SJCRH30 (cell line): ENCODE measurements around the gene HSF2. TPM values are rescaled to one million over a fixed set of nuclear protein-coding genes. Genes with fewer than 3 reads are reported as not detected.
A peak's percentile ranks its signal among the peaks of the same experiment; 100 is the strongest.

Experiments used
- DNase-seq, 2 experiments: peaks; one replicate each; pipeline ENCODE4 v3.0.0-alpha.2; 2015 to 2020
- H3K27ac ChIP-seq: fragments of 250-450 bp; sonication (Bioruptor Pico); 2 replicates; pipeline ENCODE4 v1.5.1; 2020; ENCODE audit warnings: mild to moderate bottlenecking, moderate library complexity
- H3K27me3 ChIP-seq: fragments of 250-450 bp; sonication (Bioruptor Pico); 2 replicates; pipeline ENCODE4 v1.5.1; 2020; ENCODE audit warnings: mild to moderate bottlenecking, moderate library complexity
- H3K36me3 ChIP-seq: fragments of 250-450 bp; sonication (Bioruptor Pico); 2 replicates; pipeline ENCODE4 v1.5.1; 2020; ENCODE audit warnings: mild to moderate bottlenecking, moderate library complexity
- H3K4me1 ChIP-seq: fragments of 250-450 bp; sonication (Bioruptor Pico); 2 replicates; pipeline ENCODE4 v1.5.1; 2020; ENCODE audit warnings: mild to moderate bottlenecking, moderate library complexity
- H3K4me3 ChIP-seq: fragments of 250-450 bp; sonication (Bioruptor Pico); 2 replicates; pipeline ENCODE4 v1.5.1; 2020; ENCODE audit warnings: mild to moderate bottlenecking, moderate library complexity
- H3K9me3 ChIP-seq: fragments of 250-450 bp; sonication (Bioruptor Pico); replicated peaks from 2 replicates; pipeline ENCODE4 v1.5.1; 2020; ENCODE audit warnings: mild to moderate bottlenecking, moderate library complexity
- total RNA-seq: library from RNA; depleted of rRNA; stranded (reverse); fragments of >200 nt; shearing (Covaris generic); gene quantifications from 2 replicates; pipeline ENCODE4 v1.2.3, GENCODE V29; 2014

Gene HSF2
- total RNA-seq, 1 experiment from 2014 or later, result 49.6 TPM

- Histone ChIP-seq H3K36me3 (no peaks in the 10 kb centered on the region), H3K9me3 (no peaks in the 10 kb centered on the region), H3K27me3 (no peaks in the 10 kb centered on the region), H3K4me3 (no peak overlapping the region), H3K27ac (no peak overlapping the region), H3K4me1 (no peaks in the 10 kb centered on the region)
- no peak for DNase-seq
Measured at GRCh38 chr6:122388945-122389344, 10.5 kb upstream of the HSF2 start.

GRCh38 chr6:122389704-122390372 is 9.6 kb upstream of the HSF2 start:
- DNase-seq, result no peak
- Histone ChIP-seq H3K36me3 (no peaks in the 10 kb centered on the region), H3K27ac (no peak overlapping the region), H3K4me3 (no peak overlapping the region), H3K9me3 (no peaks in the 10 kb centered on the region), H3K4me1 (no peaks in the 10 kb centered on the region), H3K27me3 (no peaks in the 10 kb centered on the region)

GRCh38 chr6:122392564-122393350 is 6.7 kb upstream of the HSF2 start:
- DNase-seq, result no peak
- Histone ChIP-seq H3K9me3 (no peaks in the 10 kb centered on the region), H3K27me3 (no peaks in the 10 kb centered on the region)

DNA sequence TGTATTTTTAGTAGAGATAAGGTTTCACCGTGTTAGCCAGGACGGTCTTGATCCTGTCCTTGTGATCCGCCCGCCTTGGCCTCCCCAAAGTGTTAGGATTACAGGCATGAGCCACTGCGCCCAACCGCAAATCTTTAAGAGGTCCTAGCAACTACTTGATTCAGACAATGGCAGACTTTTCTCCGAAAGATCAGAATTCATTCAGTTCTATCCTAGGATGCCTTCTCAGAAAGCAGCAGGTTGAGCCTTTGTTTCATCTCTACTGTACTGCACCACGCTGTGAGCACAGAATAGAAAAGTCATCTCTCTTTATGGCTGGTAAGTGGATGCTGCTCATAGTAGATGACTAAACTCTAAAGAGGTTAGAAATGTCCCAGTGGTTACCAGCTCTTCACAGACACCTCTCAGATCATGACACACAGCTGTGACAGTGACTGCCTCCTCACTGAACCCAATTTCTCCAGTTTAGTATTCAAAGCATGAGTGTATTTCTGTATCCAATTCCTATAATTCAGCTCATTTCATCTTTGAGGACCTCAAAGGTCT is 6.0 kb upstream of the HSF2 start:
- DNase-seq, result no peak
- Histone ChIP-seq H3K36me3 (no peaks in the 10 kb centered on the region), H3K4me3 (no peak overlapping the region), H3K27ac (no peak overlapping the region), H3K4me1 (peaks cover 3% of the 10 kb centered on the region), H3K27me3 (no peaks in the 10 kb centered on the region), H3K9me3 (no peaks in the 10 kb centered on the region)

More at GRCh38 chr6:122392564-122393350, 6.7 kb upstream of the HSF2 start:
- H3K4me3 ChIP-seq, result no peak overlapping the region
- no peaks in the 10 kb centered on the region for H3K4me1 ChIP-seq
- H3K36me3 ChIP-seq, result no peaks in the 10 kb centered on the region
- H3K27ac ChIP-seq, result no peak overlapping the region

DNA sequence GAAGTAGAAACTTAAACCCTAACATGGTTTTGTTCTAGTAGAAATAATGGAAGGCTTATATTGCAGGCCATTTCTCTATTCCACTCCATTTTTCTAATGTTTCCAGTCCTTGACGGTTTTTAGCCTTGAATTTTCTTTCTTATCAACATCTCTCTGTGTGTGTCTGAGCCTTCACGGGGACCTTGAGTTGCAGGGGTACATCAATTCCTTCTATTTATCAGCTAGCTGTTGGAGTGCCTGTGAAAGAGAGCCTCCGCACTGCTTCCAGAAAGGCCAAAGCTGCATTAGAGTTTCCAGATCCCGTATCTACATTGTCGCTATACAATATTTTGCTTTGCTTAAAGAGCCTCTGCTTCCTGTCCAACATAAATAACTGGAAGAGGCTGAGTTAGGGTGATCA is 5.4 kb upstream of the HSF2 start:
- Histone ChIP-seq H3K4me1 (peaks cover 8% of the 10 kb centered on the region), H3K27me3 (no peaks in the 10 kb centered on the region), H3K9me3 (no peaks in the 10 kb centered on the region), H3K27ac (no peak overlapping the region), H3K36me3 (no peaks in the 10 kb centered on the region), H3K4me3 (no peak overlapping the region)
- DNase-seq, result no peak

- Histone ChIP-seq H3K27me3 (no peaks in the 10 kb centered on the region), H3K4me3 (peak overlapping the region; percentile 40), H3K36me3 (no peaks in the 10 kb centered on the region), H3K27ac (peak overlapping the region; percentile 55), H3K9me3 (no peaks in the 10 kb centered on the region), H3K4me1 (peaks cover 17% of the 10 kb centered on the region)
- no peak for DNase-seq
Measured at GRCh38 chr6:122399055-122399347, 451 bp upstream of the HSF2 start.

DNA sequence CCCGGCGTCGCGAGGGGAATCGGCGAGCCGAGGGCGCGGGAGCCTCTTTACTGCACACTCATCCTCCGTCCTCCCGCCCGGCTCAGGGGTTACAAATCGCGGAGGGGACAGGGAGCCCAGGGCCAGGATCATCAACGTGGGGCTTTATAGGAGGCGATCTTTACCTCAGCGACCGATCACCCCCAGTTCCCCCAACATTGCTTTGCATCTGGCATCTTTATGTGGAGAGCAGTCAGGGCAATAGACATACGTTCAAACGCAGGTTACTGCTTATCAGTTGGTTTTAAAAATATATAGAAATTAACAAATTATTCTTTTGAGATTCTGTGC is 634 bp downstream of the HSF2 start:
- peak; percentile 30 to 51 for DNase-seq
- Histone ChIP-seq H3K27ac (peak overlapping the region; percentile 83), H3K4me3 (peak overlapping the region; percentile 94), H3K9me3 (no peaks in the 10 kb centered on the region), H3K36me3 (no peaks in the 10 kb centered on the region), H3K27me3 (no peaks in the 10 kb centered on the region), H3K4me1 (peaks cover 17% of the 10 kb centered on the region)

- no peak for DNase-seq
- Histone ChIP-seq H3K4me1 (peaks cover 17% of the 10 kb centered on the region), H3K27me3 (no peaks in the 10 kb centered on the region), H3K27ac (peak overlapping the region; percentile 83; the same call in 1 of the 2 replicates), H3K36me3 (no peaks in the 10 kb centered on the region), H3K9me3 (no peaks in the 10 kb centered on the region), H3K4me3 (peak overlapping the region; percentile 94)
Measured at GRCh38 chr6:122400462-122401089, 1.1 kb downstream of the HSF2 start.

DNA sequence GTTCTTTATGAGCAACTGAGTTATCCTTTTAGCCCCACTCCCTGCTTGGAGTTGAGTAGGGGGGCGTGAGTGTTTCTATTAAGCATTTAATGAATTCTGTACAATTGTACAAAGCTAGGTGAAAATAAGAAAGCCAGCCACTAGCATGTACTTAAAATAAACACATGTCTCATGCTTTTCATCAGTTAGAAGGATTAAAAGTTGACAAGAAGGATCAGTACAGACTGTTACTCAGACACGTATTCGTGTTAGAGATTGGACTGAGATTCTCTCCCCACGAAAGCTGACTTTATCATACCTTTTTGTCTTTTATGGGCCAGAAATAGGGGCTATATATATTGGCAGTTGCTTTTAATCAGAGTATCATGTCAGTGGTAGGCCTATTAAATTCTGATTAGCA is 1.7 kb downstream of the HSF2 start:
- no peak for DNase-seq
- Histone ChIP-seq H3K4me3 (peak overlapping the region; percentile 94), H3K36me3 (no peaks in the 10 kb centered on the region), H3K27me3 (no peaks in the 10 kb centered on the region), H3K9me3 (no peaks in the 10 kb centered on the region), H3K4me1 (peaks cover 17% of the 10 kb centered on the region), H3K27ac (no peak overlapping the region)

DNA sequence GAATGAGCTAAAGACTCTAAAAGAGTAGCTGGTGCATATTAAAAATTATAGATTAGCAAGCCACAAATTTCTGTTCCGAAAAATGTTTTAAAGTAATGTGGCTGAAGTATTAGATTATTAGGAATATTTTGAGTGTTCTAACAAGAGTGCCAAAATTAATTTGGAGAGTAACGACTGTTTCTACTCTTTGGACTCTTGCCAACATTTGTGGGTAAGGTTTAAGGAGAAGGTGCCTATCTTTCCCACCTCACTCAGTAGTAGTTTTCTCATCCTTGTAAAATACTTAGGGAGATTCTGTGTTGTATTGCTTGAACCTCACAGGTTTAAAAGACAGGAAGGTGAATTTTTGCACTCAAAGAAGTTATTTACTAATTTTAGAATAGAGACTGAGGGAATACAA is 5.0 kb downstream of the HSF2 start:
- H3K27me3 ChIP-seq, result no peaks in the 10 kb centered on the region
- H3K36me3 ChIP-seq, result no peaks in the 10 kb centered on the region
- no peaks in the 10 kb centered on the region for H3K9me3 ChIP-seq
- peaks cover 9% of the 10 kb centered on the region for H3K4me1 ChIP-seq
- H3K27ac ChIP-seq, result no peak overlapping the region
- H3K4me3 ChIP-seq, result no peak overlapping the region
- DNase-seq, result no peak

GRCh38 chr6:122405417-122405816 is 6.0 kb downstream of the HSF2 start:
- H3K4me3 ChIP-seq, result no peak overlapping the region
- H3K27me3 ChIP-seq, result no peaks in the 10 kb centered on the region
- H3K36me3 ChIP-seq, result no peaks in the 10 kb centered on the region
- peaks cover 9% of the 10 kb centered on the region for H3K4me1 ChIP-seq
- no peak for DNase-seq
- H3K9me3 ChIP-seq, result no peaks in the 10 kb centered on the region
- H3K27ac ChIP-seq, result no peak overlapping the region

DNA sequence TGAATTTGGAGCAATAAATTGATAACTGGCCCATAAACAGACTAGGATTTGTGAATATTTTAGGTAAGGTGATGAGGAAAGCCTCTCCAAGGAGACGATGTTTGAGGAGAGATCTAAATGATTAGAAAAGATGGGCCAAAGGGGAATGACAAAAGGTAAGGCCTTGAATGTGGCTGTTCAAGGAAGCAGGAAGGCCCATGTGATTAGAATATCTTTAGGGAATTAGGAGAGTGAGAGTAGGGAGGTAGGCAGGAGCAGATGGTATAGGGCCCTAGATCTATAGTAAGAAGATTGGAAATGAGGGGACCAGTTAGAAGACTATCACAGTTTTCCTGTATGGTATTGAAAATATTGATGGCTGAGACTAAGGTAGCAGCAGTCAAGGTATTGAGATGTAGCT is 6.7 kb downstream of the HSF2 start:
- no peaks in the 10 kb centered on the region for H3K9me3 ChIP-seq
- peaks cover 4% of the 10 kb centered on the region for H3K4me1 ChIP-seq
- no peak overlapping the region for H3K4me3 ChIP-seq
- H3K36me3 ChIP-seq, result no peaks in the 10 kb centered on the region
- DNase-seq, result no peak
- no peak overlapping the region for H3K27ac ChIP-seq
- H3K27me3 ChIP-seq, result no peaks in the 10 kb centered on the region

- Histone ChIP-seq H3K4me1 (no peaks in the 10 kb centered on the region), H3K36me3 (peaks cover 8% of the 10 kb centered on the region), H3K27me3 (no peaks in the 10 kb centered on the region), H3K9me3 (no peaks in the 10 kb centered on the region), H3K27ac (no peak overlapping the region), H3K4me3 (no peak overlapping the region)
- no peak for DNase-seq
Measured at GRCh38 chr6:122407712-122408111, 8.3 kb downstream of the HSF2 start.

- Histone ChIP-seq H3K9me3 (no peaks in the 10 kb centered on the region), H3K4me3 (no peak overlapping the region), H3K36me3 (peaks cover 13% of the 10 kb centered on the region), H3K27me3 (no peaks in the 10 kb centered on the region), H3K4me1 (no peaks in the 10 kb centered on the region), H3K27ac (no peak overlapping the region)
- DNase-seq, result no peak
Measured at GRCh38 chr6:122408240-122408639, 8.8 kb downstream of the HSF2 start.

DNA sequence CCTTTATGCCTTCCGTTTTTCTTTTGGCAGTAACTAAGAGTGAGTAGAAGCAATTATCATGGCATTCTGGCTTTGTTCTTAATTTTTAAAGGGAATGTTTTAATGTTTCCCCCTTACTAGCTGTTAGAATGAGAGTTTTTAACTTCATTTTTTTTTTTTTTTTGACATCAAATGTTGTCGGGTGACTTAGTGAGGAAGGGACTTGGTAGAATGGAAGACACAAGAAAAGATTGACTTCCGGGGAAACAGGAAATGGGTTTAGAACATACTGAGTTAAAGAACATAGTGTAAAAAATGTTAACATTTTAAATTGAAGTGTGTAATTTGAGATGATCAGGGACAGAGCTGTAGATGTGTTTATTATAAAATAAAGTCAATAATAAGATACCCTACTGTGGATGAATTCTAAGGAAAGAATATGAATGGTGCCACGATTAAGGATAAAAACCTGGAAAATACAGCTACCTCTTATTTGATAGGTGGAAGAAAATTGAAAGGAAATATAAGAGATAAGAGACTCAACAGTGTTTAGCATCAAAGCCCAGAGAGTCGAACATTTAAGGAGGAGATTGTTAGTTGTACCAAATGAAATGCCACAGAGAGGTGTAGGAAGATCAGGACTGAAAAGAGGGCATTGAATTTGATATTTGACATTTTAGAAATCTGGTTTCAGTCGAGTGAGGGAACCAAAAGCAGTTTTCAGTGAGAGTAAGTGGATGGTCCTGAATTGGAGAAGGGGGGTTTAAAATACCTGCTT is 9.4 kb downstream of the HSF2 start:
- Histone ChIP-seq H3K9me3 (no peaks in the 10 kb centered on the region), H3K36me3 (peaks cover 17% of the 10 kb centered on the region), H3K4me3 (no peak overlapping the region), H3K4me1 (no peaks in the 10 kb centered on the region), H3K27me3 (no peaks in the 10 kb centered on the region), H3K27ac (no peak overlapping the region)
- no peak for DNase-seq
